ENCODE measurements around the gene CBX8.
"Not testable (repeated sequence)": the region's sequence is repeated elsewhere in the genome, so short reads cannot be mapped to it uniquely, and the experiment has no call there.

The CBX8 gene

GRCh38 chr17:79779084-79779529, 17.8 kb downstream of the CBX8 start:
- no peak for DNase-seq (ENCODE audit: low read depth in 3 of 3)

DNA sequence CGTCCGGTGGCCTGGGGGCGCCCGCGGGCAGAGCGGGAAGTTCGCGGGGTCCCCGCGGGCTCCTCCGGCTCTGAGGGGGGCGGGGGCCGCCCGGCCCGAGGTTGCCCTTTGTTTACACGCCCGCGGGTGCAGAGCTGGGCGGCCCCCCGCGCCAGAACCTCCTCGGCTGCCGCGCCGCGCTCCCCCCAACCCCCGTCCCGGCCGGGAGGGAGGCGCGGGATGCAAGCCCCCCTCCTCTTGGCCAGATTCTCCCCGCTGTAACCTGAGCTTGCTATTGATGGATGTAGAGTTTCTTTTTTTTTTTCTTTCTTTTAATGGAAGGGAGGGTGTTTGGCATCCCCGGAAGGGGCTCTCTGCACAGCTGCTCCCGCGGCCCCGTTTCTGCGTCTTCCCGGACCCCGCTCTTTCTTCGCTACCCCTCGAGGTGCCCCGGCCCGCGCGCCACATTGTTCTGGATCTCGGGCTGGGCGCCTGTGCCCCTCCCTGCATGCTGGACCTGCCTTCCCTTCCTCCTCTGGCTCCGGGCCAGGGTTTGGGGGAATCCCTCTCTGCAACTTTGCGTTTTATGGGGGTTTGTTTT, 18.3 kb downstream of the CBX8 start:
- DNase-seq (ENCODE audit: low read depth in 3 of 3): no peak

DNA sequence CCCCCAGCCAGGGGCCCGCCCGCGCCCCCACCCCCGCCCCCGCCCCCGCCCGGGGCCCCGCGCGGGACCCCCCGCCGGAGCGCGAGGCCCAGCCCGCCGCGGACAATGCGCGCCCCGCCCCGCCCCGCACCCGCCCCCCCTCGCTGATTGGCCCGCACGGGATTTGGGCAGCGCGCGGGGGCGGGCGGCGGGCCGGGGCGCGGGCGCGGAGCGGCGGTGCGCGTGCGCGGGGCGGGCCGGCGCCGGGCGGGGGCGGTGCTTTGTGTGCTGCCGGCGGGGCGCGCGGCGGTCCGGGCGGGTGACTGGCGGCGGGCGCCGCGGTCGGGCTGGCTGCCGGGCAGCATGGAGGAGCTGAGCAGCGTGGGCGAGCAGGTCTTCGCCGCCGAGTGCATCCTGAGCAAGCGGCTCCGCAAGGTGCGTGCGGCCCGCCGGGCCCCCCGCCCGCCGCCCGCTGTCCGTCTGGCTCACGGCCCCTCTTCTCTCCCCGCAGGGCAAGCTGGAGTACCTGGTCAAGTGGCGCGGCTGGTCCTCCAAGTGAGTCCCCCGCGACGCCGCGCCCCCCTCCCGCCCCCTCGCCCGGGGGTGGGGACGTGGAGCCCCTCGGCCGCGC, 18.9 kb downstream of the CBX8 start, which contains the start of gene CBX2:
Gene CBX2 (plus strand): TSS at position 255 of the 610 bp plus-strand sequence. CDS start 88 bp downstream, at position 343.
- peak; percentile 63 to 73 (median 72) for DNase-seq (ENCODE audit: low read depth in 3 of 3)

DNA sequence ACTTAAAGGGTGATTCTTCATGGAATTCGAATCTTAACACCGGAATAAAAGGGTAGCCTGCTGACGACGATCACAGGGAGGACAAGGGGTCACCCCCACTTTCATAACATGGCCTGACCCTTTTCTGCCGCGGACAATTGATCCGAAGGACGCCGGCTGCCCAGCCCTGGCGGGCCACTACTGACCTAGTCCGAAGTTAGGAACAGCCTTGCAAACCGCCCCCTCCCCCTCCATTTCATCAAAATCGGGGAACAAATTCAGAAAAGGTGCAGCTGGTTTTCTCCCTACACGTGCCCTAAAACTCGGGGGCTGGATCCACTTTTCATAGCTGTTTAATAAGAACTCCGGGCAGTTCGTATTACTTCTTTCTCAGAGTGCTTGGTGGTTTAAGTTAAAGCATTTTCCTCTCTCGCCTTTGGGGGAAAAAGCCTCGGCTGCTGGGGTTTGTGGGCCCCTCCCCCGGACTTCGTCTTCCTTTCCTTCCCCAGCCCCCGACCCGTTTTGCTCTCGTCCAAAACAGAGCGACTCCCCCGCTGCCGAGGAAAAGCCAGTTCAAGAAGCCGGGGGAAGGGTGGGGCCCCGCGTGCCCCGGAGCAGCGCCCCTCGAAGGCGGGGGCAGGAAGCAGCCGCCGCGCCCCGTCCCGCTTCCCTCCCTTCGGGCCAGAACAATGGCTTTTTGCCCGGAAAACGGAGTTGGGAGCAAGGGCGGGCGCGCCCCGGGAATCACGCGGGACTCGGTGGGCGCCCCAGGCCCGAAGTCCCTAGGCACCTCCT, 19.6 kb downstream of the CBX8 start:
- DNase-seq (ENCODE audit: low read depth in 3 of 3): no peak

GRCh38 chr17:79776376-79777119, 20.3 kb downstream of the CBX8 start:
- no peak for DNase-seq (ENCODE audit: low read depth in 3 of 3)

DNA sequence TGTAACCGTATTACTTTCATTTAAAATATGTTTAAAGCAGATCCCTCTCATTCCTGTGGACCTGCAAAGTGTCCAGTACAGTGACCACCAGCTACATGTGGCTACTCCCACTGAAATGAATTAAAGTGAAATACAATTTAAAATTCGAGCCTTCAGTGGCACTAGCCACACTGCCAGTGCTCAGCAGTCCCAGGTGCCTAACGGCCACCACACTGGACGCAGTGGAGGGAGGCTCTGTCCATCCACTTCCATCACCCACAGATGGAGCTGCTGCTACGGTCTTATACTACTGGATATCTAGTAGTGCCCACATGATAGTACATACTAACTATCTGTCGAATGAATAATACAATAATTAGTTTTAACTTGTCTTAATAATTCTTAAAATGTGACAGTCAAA, 21.2 kb downstream of the CBX8 start:
- no peak for DNase-seq (ENCODE audit: low read depth in 3 of 3)

- DNase-seq (ENCODE audit: low read depth in 3 of 3): no peak
These were observed 22.3 kb downstream of the CBX8 start for GRCh38 chr17:79774561-79774975.

DNA sequence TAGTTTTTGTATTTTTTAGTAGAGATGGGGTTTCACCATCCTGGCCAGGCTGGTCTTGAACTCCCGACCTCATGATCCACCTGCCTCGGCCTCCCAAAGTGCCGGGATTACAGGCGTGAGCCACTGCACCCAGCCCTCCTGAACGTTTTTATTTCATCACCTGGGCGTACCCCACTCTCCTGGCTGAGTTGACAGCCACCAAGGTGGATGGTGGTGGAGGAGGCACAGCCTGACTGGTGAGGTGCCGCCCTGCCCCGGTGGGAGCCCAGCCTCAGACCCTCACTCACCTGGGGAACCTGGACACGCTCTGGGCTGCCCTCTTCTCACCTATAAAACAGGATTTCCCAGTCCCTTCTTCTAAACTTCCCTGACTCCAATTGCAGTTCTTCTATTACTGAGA, 24.2 kb downstream of the CBX8 start:
- DNase-seq (ENCODE audit: low read depth in 3 of 3): not testable (repeated sequence)

GRCh38 chr17:79771276-79771675, 25.6 kb downstream of the CBX8 start:
- no peak for DNase-seq (ENCODE audit: low read depth in 3 of 3)

- no peak for DNase-seq (ENCODE audit: low read depth in 3 of 3)
These were observed 27.0 kb downstream of the CBX8 start for GRCh38 chr17:79769570-79770506.

- DNase-seq (ENCODE audit: low read depth in 3 of 3): no peak
These were observed 31.2 kb downstream of the CBX8 start for GRCh38 chr17:79765708-79766107.

- no peak for DNase-seq (ENCODE audit: low read depth in 3 of 3)
These were observed 34.8 kb downstream of the CBX8 start for GRCh38 chr17:79761894-79762589.

DNA sequence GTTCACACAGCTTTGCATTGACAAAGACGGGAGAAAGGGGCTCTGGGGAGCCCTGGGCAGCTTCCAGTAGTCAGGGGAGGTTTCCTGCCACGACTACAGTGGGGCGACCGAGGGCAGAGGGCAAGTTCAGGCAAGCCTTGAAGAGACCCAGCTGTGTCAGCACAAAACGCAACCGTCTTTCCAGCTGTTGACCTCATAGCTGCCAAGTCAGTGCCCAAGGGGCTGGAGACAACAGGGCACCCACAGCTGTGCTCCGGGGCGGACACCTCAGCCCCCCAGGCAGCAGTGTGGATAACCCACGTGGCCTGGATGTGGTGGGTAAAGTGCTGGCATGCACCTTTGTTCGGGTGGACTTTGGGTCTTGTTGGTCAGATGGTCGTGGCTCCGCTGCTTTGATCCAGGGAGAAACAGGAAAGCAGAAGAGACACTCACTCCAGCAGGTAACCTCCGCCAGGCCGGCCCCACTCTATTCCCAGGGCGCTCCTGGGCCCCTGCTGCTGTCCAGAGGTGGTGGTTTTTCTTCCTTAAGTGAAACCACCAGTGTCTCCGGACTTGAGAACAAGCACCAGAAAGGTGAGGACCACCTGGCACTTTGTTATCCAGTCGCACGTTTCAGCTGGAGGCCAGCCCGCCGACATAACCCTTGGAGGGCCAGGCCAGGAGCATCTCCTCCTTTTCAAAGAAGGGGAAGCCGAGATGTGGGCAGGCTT, 36.5 kb downstream of the CBX8 start:
- no peak for DNase-seq (ENCODE audit: low read depth in 3 of 3)

DNA sequence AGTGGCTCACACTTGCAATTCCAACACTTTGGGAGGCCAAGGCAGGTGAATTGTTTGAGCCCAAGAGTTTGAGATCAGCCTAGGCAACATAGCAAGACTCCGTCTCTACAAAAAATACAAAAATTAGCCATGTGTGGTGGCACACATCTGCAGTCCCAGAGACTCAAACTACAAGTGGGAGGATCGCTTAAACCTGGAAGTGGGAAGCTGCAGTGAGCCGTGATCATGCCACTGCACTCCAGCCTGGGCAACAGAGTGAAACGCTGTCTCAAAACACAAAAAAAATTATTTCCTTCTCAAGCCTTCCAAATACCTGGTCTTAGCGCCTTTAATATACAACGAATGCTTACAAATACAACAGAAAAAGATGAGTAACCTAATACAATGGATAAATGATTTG, 38.6 kb downstream of the CBX8 start:
- DNase-seq (ENCODE audit: low read depth in 3 of 3): no peak

- DNase-seq (ENCODE audit: low read depth in 3 of 3): no peak
These were observed 39.6 kb downstream of the CBX8 start for GRCh38 chr17:79757140-79757745.

DNA sequence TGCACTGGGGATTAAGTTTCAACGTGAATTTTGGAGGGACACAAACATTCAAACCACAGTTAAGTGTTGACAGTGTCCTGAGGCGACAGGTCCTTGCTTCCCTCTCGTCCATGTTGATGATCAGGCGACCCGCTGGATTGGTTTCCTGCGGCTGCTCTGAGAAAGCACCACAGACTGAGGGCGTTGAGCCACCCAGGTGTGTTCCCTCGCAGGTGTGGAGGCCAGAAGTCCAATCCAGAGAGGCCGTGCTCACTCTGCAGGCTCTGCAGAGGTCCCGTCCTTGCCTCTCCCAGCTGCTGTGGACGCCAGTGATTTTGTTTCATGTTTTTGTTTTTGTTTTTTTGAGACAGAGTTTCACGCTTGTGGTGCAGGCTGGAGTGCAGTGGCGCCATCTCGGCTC, 41.3 kb downstream of the CBX8 start:
- no peak for DNase-seq (ENCODE audit: low read depth in 3 of 3)

DNA sequence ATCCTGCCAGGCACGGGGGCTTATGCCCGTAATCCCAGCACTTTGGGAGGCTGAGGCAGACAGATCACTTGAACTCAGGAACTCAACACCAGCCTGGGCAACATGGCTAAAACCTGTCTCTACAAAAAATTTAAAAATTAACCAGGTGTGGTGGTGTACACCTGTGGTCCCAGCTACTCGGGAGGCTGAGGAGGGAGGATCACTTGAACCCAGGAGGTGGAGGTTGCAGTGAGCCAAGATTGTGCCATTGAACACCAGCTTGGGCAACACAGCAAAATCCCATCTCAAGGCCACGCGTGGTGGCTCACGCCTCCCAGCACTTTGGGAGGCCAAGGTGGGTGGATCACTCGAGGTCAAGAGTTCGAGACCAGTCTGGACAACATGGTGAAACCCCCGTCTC, 42.0 kb downstream of the CBX8 start:
- DNase-seq (ENCODE audit: low read depth in 3 of 3): not testable (repeated sequence)

DNA sequence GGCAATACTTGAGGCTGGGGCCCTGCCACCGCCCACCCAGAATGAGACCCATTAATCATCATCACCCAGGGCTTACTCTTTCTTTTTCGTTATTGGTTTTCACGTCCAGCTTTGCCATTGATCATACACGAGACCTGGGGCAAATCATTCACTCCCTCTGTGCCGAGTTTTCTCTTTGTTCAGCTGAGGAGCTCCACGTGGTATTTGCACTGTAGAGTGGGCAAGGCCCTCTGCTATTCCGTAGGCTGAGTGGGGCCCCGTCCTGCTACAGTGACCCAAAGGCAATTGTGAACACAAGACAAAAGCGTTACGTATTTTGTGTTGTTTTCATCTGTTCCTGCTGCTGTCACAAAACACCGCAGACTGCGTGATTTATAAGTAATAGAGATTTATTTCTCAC, 42.5 kb downstream of the CBX8 start:
- no peak for DNase-seq (ENCODE audit: low read depth in 3 of 3)

DNA sequence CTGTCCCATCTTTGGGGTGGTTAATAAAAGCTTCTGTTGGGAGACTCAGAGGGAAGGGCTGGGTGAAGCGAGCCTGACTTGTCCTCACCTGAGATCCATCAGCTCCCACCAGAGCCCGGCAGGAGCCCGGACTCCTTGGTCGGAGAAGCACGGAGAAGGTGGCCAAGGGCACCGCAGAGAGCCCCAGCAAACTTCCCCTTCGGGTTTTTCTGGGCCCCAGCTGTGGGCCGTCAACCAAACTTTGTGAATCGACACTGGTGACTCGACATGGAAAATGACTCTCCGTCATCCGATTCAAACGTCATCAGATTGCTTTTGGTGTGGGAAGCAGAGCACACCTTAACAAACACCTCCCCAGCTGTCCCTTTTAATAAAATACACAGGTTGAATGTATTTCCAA, 44.7 kb downstream of the CBX8 start:
- no peak for DNase-seq (ENCODE audit: low read depth in 3 of 3)

Measured in stimulated activated CD4-positive, alpha-beta T cell treated with anti-CD3 and anti-CD28 coated beads, TNF-alpha, amount 100 ng/mL, for 4 hours (primary cell).